K562 (cell line): Measurements from ENCODE around the gene ZNF362.

ENCODE experiments used
- CBX2 ChIP-seq: fragments of 200-600 bp; sonication (generic); IDR thresholded peaks from one replicate; pipeline ENCODE4 v1.6.1; 2012; ENCODE audit warnings: mild to moderate bottlenecking, low read length, inconsistent platforms; ENCODE audit not compliant: insufficient read depth, poor library complexity, severe bottlenecking
- EP300 ChIP-seq: IDR thresholded peaks from 2 replicates; pipeline ENCODE4 v1.6.1; 2012; ENCODE audit warnings: low read length, improper control_type of control experiment
- EZH2 ChIP-seq: IDR thresholded peaks from 2 replicates; pipeline ENCODE4 v1.6.1; 2012; ENCODE audit warnings: low read depth, mild to moderate bottlenecking, inconsistent platforms, low read length, borderline replicate concordance
- KLF16 ChIP-seq: IDR thresholded peaks from 2 replicates; pipeline ENCODE4 v1.6.1; 2016; ENCODE audit warnings: antibody characterized with exemption
- POLR3A ChIP-seq: IDR thresholded peaks from 2 replicates; pipeline ENCODE4 v1.6.1; 2011; ENCODE audit warnings: borderline replicate concordance, mild to moderate bottlenecking, moderate library complexity; ENCODE audit not compliant: insufficient read length, insufficient read depth; ENCODE audit errors: extremely low read depth
- SIX5 ChIP-seq, 2 experiments: IDR thresholded peaks; 2 replicates each; pipeline ENCODE4 v1.6.1; 2011; ENCODE audit warnings: low read length in 2 of 2, borderline replicate concordance in 1 of 2, low read depth in 1 of 2, mild to moderate bottlenecking in 1 of 2, moderate library complexity in 1 of 2; ENCODE audit not compliant: insufficient read depth in 1 of 2
- ZBTB17 ChIP-seq: fragments of 450-650 bp; formaldehyde crosslinking; IDR thresholded peaks from 2 replicates; pipeline ENCODE4 v1.4.0; 2020; ENCODE audit warnings: mild to moderate bottlenecking
- ZBTB8A ChIP-seq: fragments of 450-650 bp; IDR thresholded peaks from 2 replicates; pipeline ENCODE4 v1.6.1; 2018; ENCODE audit warnings: mild to moderate bottlenecking, moderate library complexity; ENCODE audit not compliant: partially characterized antibody
- ZKSCAN1 ChIP-seq: fragments of 150-350 bp; IDR thresholded peaks from 2 replicates; pipeline ENCODE4 v1.6.1; 2016; ENCODE audit warnings: low read depth, low read length
- ZNF263 ChIP-seq: sonication (generic); formaldehyde crosslinking; IDR thresholded peaks from 2 replicates; pipeline ENCODE4 v1.8.0; 2022; ENCODE audit warnings: mild to moderate bottlenecking, missing genetic modification reagents, borderline replicate concordance
- TF ChIP-seq, protein P1 (sequence below), 3 experiments: IDR thresholded peaks in 2 of 3; conservative IDR thresholded peaks in 1 of 3; 2 replicates each; pipeline ENCODE4 v1.5.1; 2011 to 2012; ENCODE audit warnings: low read length in 3 of 3, mild to moderate bottlenecking in 3 of 3, control low read depth in 2 of 3, improper control_type of control experiment in 1 of 3, inconsistent platforms in 1 of 3, low read depth in 1 of 3, mixed read lengths in 1 of 3, moderate library complexity in 1 of 3; ENCODE audit not compliant: insufficient read depth in 2 of 3
- TF ChIP-seq, protein P2 (sequence below): sonication (generic); formaldehyde crosslinking; IDR thresholded peaks from 2 replicates; pipeline ENCODE4 v1.5.0; 2020; ENCODE audit warnings: missing genetic modification reagents

DNA sequence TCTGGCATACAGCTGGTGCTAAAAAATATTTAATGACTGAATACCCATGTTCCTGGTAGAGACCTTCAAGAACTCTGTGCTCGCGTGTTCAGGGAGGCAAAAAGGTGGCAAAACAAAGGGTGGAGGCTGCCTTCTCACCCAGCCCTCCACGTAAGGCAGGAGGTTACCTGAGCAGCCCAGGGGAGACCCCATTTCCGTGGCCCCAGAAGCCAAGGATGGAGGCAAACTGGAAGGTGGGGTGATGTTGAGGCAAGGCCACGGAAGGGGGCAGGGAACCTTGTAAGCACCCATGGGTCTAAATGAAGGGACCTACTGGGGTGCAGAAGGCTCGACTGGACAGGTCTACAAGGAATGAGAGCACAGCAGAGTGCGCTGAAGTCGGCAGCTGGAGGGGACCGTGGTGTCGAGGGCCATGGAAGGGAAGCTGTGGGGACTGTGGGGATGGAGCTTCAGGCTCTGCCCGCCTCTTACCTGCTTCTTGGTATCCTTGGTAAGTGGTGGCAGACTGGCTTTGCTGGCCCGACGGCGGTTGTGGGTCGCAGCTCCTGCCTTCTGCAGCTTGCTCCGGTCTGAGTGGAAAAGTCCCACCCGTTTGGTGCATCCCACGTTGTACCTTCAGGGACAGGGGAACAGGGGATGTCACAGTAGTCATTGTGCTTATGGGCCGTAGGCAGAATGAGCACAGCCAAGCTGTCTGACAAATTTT, 73.5 kb downstream of the ZNF362 start:
- TF ChIP-seq POLR3A (no peak), ZNF263 (CRISPR knock-in tag) (no peak), EZH2 (no peak), SIX5 (IDR thresholded peaks at IDR 0.05; ENCODE audit: borderline replicate concordance in 1 of 2, insufficient read depth in 1 of 2, low read depth in 1 of 2, low read length in 2 of 2) (no peak), ZBTB8A (no peak), KLF16 (no peak), ZBTB17 (no peak), CBX2 (no peak), EP300 (no peak), ZKSCAN1 (no peak)
- TF ChIP-seq, protein P1, sequence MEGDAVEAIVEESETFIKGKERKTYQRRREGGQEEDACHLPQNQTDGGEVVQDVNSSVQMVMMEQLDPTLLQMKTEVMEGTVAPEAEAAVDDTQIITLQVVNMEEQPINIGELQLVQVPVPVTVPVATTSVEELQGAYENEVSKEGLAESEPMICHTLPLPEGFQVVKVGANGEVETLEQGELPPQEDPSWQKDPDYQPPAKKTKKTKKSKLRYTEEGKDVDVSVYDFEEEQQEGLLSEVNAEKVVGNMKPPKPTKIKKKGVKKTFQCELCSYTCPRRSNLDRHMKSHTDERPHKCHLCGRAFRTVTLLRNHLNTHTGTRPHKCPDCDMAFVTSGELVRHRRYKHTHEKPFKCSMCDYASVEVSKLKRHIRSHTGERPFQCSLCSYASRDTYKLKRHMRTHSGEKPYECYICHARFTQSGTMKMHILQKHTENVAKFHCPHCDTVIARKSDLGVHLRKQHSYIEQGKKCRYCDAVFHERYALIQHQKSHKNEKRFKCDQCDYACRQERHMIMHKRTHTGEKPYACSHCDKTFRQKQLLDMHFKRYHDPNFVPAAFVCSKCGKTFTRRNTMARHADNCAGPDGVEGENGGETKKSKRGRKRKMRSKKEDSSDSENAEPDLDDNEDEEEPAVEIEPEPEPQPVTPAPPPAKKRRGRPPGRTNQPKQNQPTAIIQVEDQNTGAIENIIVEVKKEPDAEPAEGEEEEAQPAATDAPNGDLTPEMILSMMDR (IDR thresholded peaks at IDR 0.05 in 2 of 3, conservative IDR thresholded peaks at IDR 0.05 in 1 of 3; ENCODE audit: insufficient read depth in 2 of 3, low read depth in 1 of 3, low read length in 3 of 3) = no peak
- TF ChIP-seq, protein P2, sequence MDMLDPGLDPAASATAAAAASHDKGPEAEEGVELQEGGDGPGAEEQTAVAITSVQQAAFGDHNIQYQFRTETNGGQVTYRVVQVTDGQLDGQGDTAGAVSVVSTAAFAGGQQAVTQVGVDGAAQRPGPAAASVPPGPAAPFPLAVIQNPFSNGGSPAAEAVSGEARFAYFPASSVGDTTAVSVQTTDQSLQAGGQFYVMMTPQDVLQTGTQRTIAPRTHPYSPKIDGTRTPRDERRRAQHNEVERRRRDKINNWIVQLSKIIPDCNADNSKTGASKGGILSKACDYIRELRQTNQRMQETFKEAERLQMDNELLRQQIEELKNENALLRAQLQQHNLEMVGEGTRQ (CRISPR knock-in tag) = no peak
